A673 (cell line): ENCODE results near the gene RASSF4.

Experiments
- CTCF ChIP-seq: fragments of 300-800, 200-600 bp; sonication (generic); conservative IDR thresholded peaks from 2 replicates; pipeline ENCODE4 v1.5.1; 2017; ENCODE audit warnings: low read depth, mild to moderate bottlenecking, antibody characterized with exemption, low read length, moderate library complexity, mixed read lengths
- EZH2 ChIP-seq: fragments of 200-600 bp; sonication (generic); IDR thresholded peaks from 2 replicates; pipeline ENCODE4 v1.6.1; 2017; ENCODE audit warnings: borderline replicate concordance, low read depth, mild to moderate bottlenecking, mixed read lengths, antibody characterized with exemption, low read length; ENCODE audit not compliant: poor library complexity, severe bottlenecking

GRCh38 chr10:45005284-45005683 lies 45.7 kb downstream of the RASSF4 start:
- no peak for TF ChIP-seq EZH2
- TF ChIP-seq CTCF, result no peak
